ENCODE results near the gene PDZK1IP1. TPM values are rescaled to one million over a fixed set of nuclear protein-coding genes. Genes with fewer than 3 reads are reported as not detected.

The PDZK1IP1 gene
- total RNA-seq, 1 experiment from 2014 or later: not detected

DNA sequence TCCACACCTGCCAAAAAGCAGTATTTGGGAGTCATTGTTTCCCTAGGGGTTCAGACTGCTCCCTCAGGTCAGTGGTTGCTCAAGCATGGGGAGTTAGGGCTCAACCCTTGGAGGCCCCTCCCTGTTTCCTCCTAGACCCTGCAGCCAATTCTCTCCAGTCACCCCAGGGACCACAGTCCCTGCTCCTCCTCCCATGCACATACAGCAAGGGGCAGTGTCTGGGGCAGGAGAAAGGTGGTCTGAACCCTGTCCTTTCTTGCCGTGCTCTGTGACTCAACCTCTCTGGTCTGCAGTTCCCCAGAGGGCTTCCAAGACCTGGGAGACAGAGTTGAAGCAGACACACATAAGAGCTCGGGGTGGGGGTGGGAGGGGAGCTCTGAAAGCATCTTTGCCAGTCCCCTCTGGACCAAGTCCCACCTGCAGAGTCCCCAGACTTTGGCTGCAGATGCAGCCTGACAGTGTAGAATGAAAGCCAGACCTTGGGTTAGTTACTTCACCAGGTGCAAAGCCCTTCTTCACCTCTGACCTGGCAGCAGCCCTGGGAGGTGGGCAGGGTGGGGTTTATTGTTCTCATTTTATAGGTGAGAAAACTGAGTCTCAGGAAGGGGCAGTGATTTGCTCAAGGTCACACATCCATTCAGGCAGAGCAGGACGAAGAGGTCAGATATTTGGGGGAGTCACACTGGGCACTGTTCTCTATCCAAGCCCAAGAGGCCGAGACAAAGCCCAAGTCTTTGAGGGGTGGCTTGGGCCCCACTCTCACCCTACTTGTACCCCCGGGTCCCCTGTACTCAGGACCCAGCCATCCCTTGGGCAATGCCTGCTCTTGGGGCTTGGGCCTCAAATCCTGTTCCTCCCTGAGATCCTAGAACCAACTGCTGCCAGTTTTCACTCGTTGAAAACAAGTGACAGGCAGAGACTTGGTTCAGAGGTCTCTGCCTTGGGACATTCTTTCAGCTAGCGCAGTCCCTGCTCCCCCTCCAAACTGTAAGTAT, 748 bp downstream of the PDZK1IP1 start:
- ChIA-PET RAD21 (ENCODE audit: low non-redundant PET in 1 of 2, low total read pairs in 2 of 2, uncharacterized antibody in 2 of 2, unreplicated experiment in 2 of 2) (no interaction called here), CTCF (interaction anchor here (1.1 to 1.5 kb wide), 2 partner anchors 10 to 537 kb away, joined by 3 to 11 read pairs; no protein-coding TSS in a partner anchor), POLR2A (no interaction called here)
- no peak for DNase-seq (ENCODE audit: low read depth, low spot score)
- TF ChIP-seq, protein P1, sequence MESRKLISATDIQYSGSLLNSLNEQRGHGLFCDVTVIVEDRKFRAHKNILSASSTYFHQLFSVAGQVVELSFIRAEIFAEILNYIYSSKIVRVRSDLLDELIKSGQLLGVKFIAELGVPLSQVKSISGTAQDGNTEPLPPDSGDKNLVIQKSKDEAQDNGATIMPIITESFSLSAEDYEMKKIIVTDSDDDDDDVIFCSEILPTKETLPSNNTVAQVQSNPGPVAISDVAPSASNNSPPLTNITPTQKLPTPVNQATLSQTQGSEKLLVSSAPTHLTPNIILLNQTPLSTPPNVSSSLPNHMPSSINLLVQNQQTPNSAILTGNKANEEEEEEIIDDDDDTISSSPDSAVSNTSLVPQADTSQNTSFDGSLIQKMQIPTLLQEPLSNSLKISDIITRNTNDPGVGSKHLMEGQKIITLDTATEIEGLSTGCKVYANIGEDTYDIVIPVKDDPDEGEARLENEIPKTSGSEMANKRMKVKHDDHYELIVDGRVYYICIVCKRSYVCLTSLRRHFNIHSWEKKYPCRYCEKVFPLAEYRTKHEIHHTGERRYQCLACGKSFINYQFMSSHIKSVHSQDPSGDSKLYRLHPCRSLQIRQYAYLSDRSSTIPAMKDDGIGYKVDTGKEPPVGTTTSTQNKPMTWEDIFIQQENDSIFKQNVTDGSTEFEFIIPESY (IDR thresholded peaks at IDR 0.05; ENCODE audit: extremely low read depth, insufficient replicate concordance, low read length): no peak
- TF ChIP-seq REST (IDR thresholded peaks at IDR 0.05; ENCODE audit: low read depth): no peak
- TF ChIP-seq FOSL1 (IDR thresholded peaks at IDR 0.05; ENCODE audit: low read depth): no peak
- Histone ChIP-seq H3K27ac (ENCODE audit: low read depth, low read length) (no peak overlapping the region), H2AFZ (ENCODE audit: low read depth, low read length, poor library complexity, severe bottlenecking) (no peak overlapping the region), H3K9me3 (ENCODE audit: control insufficient read depth in 1 of 2, insufficient read depth in 1 of 2, low read depth in 1 of 2, low read length in 2 of 2) (no peaks in the 10 kb centered on the region), H3K9me2 (ENCODE audit: insufficient read depth) (no peaks in the 10 kb centered on the region), H4K20me1 (ENCODE audit: insufficient read depth) (no peaks in the 10 kb centered on the region), H3K4me1 (ENCODE audit: control insufficient read depth in 1 of 2, insufficient read depth in 2 of 2, low read length in 2 of 2) (peaks cover 0 to 19% of the 10 kb centered on the region in 2 experiments; a peak in 3 of 4 replicates), H3K4me3 (replicated peaks in 1 of 2; ENCODE audit: low read depth in 1 of 2, low read length in 2 of 2) (no peak overlapping the region), H3K9ac (ENCODE audit: low read length) (no peak overlapping the region), H3K27me3 (ENCODE audit: insufficient read depth, low read length) (no peaks in the 10 kb centered on the region), H3K36me3 (ENCODE audit: control insufficient read depth in 1 of 2, insufficient read depth in 2 of 2, low read length in 2 of 2) (no peaks in the 10 kb centered on the region), H3K4me2 (ENCODE audit: low read length) (no peak overlapping the region), H3K79me2 (ENCODE audit: insufficient read depth, low read length) (no peaks in the 10 kb centered on the region)
- ATAC-seq: no peak
- intact Hi-C loops (cut with micrococcal nuclease): no loop called here
- no TSS peak for BruUV-seq (replicated peaks)

Data from HCT116 (cell line).